A549 treated with GW870086 at 1 μM for 4 hours (cell line): ENCODE results near the gene FHIP2A. TPM values are rescaled to one million over a fixed set of nuclear protein-coding genes. Genes with fewer than 3 reads are reported as not detected.

Experiments used
- total RNA-seq: library from RNA; stranded (reverse); fragments of 200-300 nt; extraction: Qiagen RNA extraction; gene quantifications from 5 replicates; pipeline ENCODE4 v1.2.3, GENCODE V29; 2022; ENCODE audit warnings: low read depth

FHIP2A gene, protein sequence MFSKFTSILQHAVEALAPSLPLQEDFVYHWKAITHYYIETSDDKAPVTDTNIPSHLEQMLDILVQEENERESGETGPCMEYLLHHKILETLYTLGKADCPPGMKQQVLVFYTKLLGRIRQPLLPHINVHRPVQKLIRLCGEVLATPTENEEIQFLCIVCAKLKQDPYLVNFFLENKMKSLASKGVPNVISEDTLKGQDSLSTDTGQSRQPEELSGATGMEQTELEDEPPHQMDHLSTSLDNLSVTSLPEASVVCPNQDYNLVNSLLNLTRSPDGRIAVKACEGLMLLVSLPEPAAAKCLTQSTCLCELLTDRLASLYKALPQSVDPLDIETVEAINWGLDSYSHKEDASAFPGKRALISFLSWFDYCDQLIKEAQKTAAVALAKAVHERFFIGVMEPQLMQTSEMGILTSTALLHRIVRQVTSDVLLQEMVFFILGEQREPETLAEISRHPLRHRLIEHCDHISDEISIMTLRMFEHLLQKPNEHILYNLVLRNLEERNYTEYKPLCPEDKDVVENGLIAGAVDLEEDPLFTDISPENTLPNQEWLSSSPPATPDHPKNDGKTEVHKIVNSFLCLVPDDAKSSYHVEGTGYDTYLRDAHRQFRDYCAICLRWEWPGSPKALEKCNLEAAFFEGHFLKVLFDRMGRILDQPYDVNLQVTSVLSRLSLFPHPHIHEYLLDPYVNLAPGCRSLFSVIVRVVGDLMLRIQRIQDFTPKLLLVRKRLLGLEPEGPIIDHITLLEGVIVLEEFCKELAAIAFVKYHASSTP
- 7.9 to 11.8 TPM (median 10.7 TPM) in 5 replicates for total RNA-seq

DNA sequence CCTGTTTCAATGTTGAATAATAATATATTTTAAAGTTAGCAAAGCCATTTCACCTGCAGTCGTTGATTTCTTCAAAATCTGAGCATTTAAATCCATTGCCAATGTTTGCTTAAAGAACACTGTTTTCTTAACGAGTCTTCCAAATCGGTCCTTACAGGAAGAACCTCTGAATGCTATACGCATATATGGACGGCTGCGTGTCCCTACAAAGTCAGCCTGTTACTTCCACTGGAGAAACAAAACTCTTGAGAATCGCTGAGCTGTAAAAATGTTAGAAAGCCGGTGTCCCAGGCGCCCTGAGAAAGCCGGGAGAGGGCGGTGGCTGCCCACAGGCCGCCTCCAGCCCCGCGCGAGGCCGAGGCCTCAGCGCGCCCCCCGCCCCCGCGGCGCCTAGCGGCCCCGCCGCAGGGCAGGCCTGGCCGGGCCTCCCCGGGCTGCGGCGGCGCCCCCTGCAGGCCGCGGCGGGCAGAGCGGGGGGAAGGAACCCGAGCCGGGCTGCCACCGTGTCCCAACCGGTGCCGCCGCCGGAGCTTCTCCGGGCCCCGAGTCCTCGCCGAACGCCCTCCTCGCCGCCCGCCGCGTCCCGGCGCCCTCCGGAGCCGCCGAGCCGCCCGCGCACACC, at the start of gene FHIP2A:
Gene FHIP2A, plus strand, starts transcription at position 488 of the 622 bp plus-strand sequence. CDS start 299 bp downstream, outside the sequence.

Other genes with a start within 250 kb of the FHIP2A start
- 30.3 to 39.6 TPM (median 38.2 TPM) in 5 replicates for gene ABLIM1, start 163.5 kb upstream of the FHIP2A start, total RNA-seq
- gene TRUB1, start 116.4 kb downstream of the FHIP2A start, total RNA-seq: 11.8 to 17.3 TPM (median 14.7 TPM) in 5 replicates